ENCODE results near the gene NDST1.

Gene NDST1

DNA sequence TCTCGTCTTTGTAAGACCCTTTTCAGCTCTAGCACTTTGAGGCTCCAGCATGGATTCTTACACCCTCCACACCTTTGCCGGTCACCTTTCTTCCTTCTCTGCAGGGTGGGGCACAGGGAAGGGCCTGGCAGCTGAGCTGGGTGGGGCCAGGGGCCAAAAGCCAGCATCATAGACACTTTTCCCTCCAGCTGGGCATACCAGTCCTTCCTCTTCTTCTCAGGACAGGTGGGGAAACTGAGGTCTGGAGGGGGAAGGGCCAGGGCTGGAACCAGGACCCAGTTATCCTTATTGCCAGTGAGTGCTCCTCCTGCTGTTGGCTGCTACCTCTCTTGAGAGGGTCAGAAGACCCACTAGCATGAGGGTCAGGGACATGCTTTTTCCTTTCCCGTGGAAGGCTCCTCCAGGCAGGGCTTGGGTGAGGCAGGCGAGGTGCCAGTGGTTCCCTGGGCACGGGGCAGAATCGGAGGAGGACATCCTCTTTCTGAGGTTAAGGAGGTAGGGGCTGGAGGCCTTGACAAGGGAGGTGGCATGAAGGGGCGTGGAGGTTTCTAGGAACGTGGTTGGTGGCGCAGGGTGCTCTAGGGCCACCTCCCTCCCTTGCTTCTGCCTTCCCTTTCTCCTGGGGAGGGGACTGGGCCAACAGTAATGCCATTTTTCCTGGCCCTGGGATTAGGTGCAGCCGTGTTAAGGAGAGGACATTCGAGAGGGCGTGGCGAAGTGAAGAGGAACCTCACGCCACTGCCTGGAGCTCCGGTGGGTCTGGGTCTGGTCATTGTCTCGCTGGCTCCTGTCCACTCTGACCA is at the start of gene NDST1:
NDST1 (plus strand) TSS at position 658 of the 803 bp plus-strand sequence. CDS start 13,124 bp downstream, outside the sequence.
- TF ChIP-seq GATA3 (IDR thresholded peaks at IDR 0.05; ENCODE audit: low read depth, low read length) (no peak), GATA2 (IDR thresholded peaks at IDR 0.05; ENCODE audit: low read depth, low read length) (no peak)

DNA sequence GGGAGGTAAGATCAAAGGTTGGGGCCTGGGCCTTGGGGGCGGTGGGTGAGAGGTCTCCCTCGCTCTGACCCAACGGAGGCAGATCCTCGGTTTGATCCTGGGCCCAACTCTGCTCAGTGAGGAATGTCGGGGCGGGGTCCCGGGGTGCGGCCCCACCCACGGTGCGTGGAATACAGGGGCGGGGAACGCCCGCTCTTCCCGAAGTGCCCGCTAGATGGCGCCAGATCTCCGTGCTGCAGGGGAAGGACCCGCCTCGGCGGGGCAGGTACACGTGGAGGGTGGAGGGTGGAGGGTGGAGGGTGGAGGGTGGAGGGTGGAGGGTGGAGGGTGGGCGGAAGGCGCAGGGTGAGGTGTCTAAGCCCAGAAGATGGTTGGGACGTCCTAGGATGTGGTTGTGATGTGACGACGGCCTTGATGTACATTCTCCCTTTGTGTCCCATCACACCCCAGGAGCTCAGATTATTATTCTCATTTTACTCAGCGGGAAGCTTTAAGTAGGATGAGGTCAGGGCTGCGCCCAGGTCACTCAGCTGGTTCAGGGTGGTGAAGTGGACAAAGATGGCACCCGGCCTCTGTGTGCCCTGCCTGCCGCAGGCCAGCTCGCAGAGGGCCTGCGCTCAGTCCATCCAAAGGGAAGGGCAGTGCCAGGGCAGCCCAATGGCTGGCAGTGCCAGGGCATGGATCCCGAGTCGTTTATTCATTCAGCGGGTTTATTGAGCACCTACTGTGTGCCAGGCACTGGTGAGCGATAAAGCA is 49.0 kb upstream of the NDST1 start:
- no peak for TF ChIP-seq GATA3 (IDR thresholded peaks at IDR 0.05; ENCODE audit: low read depth, low read length)
- no peak for TF ChIP-seq GATA2 (IDR thresholded peaks at IDR 0.05; ENCODE audit: low read depth, low read length)

DNA sequence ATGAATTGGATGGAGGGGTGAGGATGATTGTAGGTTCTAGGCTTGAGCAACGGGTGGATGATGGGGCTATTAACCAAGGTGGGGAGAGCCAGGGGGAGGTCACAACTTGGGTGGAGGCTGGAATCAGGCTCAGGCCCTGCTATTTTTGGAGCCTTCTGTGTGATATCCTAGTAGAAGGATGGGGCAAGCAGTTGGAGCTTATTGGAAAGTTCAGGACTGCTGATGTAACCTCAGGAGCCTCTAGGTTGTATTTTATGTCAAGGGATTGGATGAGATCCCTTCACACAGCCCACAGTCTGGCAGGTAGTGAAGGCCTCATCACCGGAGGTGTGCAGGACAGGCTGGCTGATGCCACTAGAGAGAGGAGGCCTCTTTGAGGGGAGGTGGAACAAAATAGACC is 47.1 kb upstream of the NDST1 start:
- TF ChIP-seq GATA2 (IDR thresholded peaks at IDR 0.05; ENCODE audit: low read depth, low read length) (no peak), GATA3 (IDR thresholded peaks at IDR 0.05; ENCODE audit: low read depth, low read length) (no peak)

DNA sequence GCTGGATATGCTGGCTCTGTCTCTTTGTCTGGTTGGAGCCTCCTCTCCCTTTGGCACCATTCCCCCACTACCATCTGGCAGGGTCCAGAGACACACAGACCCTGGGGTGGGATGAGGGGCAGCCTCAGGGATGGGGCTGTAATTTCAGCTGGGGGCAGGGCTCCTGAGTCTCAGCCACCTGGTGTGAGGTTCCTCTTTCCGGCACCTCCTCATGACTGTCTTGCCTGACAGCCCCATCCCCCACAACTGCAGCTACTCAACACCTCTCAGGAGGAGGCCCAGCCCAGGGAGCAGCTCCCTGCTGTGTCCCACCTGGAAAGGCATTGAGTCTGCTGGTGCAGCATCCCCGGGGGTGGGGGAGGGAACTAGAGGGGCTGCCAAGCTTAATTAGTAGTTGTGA is 46.7 kb upstream of the NDST1 start:
- TF ChIP-seq GATA3 (IDR thresholded peaks at IDR 0.05; ENCODE audit: low read depth, low read length) (no peak), GATA2 (IDR thresholded peaks at IDR 0.05; ENCODE audit: low read depth, low read length) (no peak)

DNA sequence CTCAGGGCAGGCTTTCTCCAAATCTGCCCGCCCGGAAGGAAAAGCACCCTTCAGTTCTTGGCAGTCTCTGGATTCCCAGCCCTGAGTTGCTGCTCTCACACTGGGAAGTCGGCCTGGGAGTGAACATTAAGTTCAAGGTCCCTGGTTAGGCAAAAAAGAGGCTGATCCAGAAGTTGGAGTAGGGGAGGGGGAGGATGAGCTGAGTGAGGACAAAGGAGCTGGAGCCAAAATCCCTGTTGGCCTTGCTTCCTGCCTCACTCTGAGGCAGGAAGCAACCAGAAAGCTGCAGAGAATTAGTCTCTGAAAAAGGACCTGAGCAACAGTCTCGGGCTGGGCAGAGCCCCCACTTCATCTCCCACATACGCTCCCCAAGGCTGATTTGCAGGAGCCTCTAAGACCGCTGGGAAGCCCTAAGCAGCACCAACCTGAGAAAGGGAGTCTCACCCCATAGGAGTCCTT is 43.3 kb upstream of the NDST1 start:
- TF ChIP-seq GATA3 (IDR thresholded peaks at IDR 0.05; ENCODE audit: low read depth, low read length) (no peak), GATA2 (IDR thresholded peaks at IDR 0.05; ENCODE audit: low read depth, low read length) (no peak)

DNA sequence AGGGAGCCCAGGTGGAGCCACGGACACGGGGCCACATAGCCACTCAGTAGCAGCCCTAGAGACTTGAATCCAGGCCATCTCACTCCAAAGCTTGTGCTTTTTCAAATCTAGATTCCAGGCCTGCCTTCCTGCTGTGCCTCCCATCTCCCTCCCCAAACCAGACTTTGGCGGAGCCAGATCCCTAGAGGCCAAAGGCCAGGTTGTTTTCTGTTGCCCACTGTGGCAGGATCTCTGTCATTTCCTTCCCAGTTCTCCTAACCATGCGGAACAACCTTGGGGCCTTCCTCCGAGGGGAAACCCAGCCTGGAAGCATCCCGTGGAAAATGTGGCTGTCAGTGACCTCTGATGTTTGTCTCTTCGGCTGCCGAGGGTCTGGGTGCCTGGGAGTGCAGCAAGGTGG is 42.0 kb upstream of the NDST1 start:
- TF ChIP-seq GATA3 (IDR thresholded peaks at IDR 0.05; ENCODE audit: low read depth, low read length) (no peak), GATA2 (IDR thresholded peaks at IDR 0.05; ENCODE audit: low read depth, low read length) (no peak)

DNA sequence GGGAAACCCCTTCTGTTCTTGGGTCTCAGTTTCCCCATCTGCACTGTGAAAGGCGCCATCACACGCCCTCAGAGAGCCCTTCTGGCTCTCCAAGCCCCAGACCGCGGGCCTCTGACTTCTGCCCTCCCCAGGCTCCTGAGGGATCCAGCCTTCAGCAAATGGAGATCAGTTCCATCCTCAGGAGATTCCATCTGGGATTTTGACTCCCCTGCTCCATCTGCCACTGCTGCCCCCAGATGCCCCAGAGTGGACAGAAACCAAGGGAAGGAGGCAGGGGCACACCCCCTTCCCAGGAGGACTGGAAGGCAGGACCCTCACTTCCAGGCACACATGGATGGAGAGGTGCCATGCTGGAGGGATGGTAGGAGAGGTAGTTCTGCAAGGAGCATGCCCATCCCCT is 39.7 kb upstream of the NDST1 start:
- TF ChIP-seq GATA3 (IDR thresholded peaks at IDR 0.05; ENCODE audit: low read depth, low read length) (no peak), GATA2 (IDR thresholded peaks at IDR 0.05; ENCODE audit: low read depth, low read length) (no peak)

DNA sequence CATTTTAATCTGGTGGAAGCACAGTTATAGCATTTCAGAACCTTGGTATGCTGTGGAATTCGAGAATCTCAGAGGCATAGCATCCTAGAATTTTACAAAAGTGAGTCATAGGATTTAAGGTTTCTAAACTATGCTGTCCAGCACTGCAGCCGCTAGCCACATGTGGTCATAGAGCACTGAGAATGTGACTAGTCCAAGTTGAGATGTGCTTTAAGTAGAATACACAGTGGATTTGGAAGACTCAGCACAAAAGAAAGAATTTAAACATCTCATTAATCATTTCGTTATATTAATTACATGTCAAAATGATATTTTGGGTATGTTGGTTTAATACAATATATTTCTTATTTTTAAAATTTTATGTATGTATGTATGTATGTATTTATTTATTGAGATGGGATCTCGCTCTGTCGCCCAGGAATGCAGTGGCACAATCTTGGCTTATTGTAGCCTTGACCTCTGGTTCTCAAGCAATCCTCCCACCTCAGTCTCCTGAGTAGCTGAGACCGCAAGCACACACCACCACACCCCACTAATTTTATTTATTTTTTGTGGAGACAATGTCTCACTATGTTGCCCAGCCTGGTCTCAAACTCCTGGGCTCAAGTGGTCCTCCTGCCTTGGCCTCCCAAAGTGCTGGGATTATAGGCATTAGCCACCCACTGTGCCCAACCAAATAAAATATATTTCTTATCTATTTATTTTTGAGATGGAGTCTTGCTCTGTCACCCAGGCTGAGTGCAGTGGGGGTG is 38.0 kb upstream of the NDST1 start:
- no peak for TF ChIP-seq GATA2 (IDR thresholded peaks at IDR 0.05; ENCODE audit: low read depth, low read length)
- no peak for TF ChIP-seq GATA3 (IDR thresholded peaks at IDR 0.05; ENCODE audit: low read depth, low read length)

DNA sequence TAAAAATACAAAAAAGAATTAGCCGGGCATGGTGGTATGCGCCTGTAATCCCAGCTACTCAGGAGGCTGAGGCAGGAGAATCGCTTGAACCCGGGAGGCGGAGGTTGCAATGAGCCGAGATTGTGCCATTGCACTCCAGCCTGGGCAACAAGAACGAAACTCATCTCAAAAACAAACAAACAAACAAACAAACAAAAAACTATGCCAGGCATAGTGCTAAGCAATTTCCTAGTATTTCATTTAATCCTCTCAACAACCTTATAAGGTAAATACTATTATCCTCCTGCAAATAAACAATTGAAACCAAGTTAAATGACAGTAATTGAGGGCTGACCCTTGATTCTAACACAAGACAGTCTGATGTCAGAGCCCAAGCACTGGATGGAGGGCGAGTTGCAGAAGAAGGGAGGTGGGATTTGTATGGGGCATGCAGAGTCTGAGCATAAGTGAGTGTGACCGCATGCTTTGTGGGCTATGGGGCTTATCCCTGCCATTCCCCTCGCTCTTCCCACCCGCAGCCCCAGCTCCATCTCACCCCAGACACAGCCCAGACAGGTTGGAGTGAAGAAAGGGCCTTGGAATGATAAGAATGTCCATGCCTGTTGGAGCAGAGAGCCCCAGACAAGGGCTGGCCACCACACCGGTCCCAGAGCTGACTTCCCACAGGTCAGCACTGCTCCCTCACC is 34.1 kb upstream of the NDST1 start:
- TF ChIP-seq GATA2 (IDR thresholded peaks at IDR 0.05; ENCODE audit: low read depth, low read length) = no peak
- TF ChIP-seq GATA3 (IDR thresholded peaks at IDR 0.05; ENCODE audit: low read depth, low read length) = no peak

DNA sequence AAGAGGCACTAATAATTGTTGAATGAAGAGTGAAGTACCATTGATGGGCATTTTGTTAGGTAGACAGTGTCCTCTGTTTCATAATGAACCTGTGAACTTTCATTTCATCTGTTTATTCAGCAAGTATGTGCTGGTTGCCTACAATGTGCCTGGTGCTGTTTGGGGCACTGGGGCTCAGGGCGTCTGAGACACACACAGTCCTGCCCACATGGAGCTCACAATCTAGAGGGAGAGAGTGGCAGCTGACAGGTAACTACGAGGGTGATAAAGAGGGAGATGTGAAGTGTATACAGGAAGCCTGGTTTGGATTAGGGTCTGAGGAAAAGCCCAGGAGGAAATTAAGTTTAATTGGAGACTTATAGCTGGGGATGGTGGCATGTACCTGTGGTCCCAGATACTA is 28.5 kb upstream of the NDST1 start:
- TF ChIP-seq GATA2 (IDR thresholded peaks at IDR 0.05; ENCODE audit: low read depth, low read length) (no peak), GATA3 (IDR thresholded peaks at IDR 0.05; ENCODE audit: low read depth, low read length) (no peak)

DNA sequence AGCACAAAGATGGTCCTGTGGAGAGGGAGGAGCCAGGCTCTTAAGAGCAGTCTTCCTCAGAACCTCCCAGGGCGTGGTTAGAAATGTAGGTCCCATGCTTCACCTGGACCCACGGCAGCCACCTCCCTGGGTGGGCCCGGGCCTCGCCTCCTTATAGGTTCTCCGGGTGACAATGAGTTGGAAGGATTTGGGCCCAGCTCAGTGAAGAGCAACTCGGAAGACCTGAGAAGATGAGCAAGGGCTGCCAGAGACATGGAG is 26.3 kb upstream of the NDST1 start:
- no peak for TF ChIP-seq GATA3 (IDR thresholded peaks at IDR 0.05; ENCODE audit: low read depth, low read length)
- TF ChIP-seq GATA2 (IDR thresholded peaks at IDR 0.05; ENCODE audit: low read depth, low read length) = no peak

DNA sequence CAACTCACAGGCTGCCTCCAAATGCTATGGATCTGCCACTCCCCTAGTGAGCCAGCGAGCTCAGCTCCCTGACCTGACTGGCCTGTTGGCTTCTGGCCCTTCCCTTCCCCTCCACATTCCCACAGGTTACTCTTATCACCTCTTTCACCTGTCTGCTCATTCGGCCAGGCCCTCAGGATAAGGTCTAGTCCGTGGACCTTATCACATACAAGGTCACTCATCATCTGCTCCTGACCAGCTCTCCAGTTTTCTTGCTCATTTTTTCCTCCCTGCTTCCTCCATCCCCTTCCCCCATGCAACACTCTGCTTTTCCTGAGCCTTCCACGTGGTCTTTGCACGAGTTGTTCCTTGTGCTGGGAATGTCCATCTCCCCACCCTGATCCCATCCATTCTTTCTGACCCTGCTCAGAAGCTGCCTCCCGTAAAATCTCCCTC is 25.9 kb upstream of the NDST1 start:
- TF ChIP-seq GATA2 (IDR thresholded peaks at IDR 0.05; ENCODE audit: low read depth, low read length) (no peak), GATA3 (IDR thresholded peaks at IDR 0.05; ENCODE audit: low read depth, low read length) (no peak)

DNA sequence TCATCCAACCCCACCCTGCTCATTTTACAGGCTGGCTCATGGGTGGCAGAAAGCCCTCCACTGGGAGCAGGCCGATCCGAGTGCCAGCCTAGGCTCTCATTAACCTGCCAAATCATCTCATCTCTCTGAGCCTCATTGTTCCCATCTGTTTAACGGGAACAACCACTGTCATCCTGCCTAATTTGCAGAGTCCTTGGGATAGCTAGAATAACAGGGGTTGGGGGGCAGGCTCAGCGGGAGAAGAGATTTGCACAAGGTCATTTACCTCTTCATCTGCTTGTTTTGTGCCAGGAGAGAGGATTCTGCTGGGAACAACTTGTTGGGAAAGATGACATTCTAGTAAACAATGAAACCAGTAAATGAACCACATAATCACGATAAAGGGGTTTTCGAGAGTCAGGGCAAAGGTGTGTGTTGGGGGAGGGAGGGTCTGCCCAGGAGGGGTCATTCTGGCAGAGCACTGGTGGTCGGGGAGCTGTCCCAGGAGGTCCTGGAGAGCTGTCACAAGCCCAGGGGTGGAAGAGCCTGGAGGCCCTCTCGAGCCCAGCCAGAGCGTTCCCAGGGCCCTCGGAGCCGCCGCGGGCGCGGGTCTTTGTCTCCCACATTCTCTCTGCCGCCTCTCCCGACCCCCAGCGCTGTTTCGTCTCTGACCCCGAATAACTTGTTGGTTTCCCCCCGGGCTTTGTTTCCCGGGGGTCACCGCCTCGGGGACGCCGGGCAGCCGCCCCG is 22.8 kb upstream of the NDST1 start:
- TF ChIP-seq GATA3 (IDR thresholded peaks at IDR 0.05; ENCODE audit: low read depth, low read length) = no peak
- no peak for TF ChIP-seq GATA2 (IDR thresholded peaks at IDR 0.05; ENCODE audit: low read depth, low read length)

Data from SH-SY5Y (cell line).